Measurements from ENCODE around the gene MDM4. TPM values are rescaled to one million over a fixed set of nuclear protein-coding genes. Genes with fewer than 3 reads are reported as not detected.
"Not testable (repeated sequence)": the region's sequence is repeated elsewhere in the genome, so short reads cannot be mapped to it uniquely, and the experiment has no call there.

MDM4 gene
- total and polyA plus RNA-seq, 4 donors, result 4.8 to 141 (median 57.7) TPM

GRCh38 chr1:204486513-204487255 lies 29.5 kb upstream of the MDM4 start:
- H3K9me3 ChIP-seq (ENCODE audit: control insufficient read depth, low read length); H3K27me3 ChIP-seq (ENCODE audit: control insufficient read depth in 1 of 2, insufficient read depth in 2 of 2, low read length in 1 of 2); intact Hi-C loops (cut with DNase I); ATAC-seq (ENCODE audit: low FRiP score); H3K36me3 ChIP-seq (ENCODE audit: control insufficient read depth in 1 of 2, insufficient read depth in 2 of 2, low read length in 1 of 2); DNase-seq; H3K4me3 ChIP-seq (ENCODE audit: low read length in 2 of 2); H3K27ac ChIP-seq (ENCODE audit: low read depth in 1 of 2, low read length in 2 of 2); H3K4me1 ChIP-seq (ENCODE audit: control insufficient read depth in 1 of 2, insufficient read depth in 2 of 2, low read length in 2 of 2): not testable (repeated sequence)
- 79 to 88% methylated on average over 9 of the region's 9 CpGs for WGBS, 2 donors

- Histone ChIP-seq H3K9me3 (ENCODE audit: control insufficient read depth, low read length) (no peaks in the 10 kb centered on the region), H3K27me3 (ENCODE audit: control insufficient read depth in 1 of 2, insufficient read depth in 2 of 2, low read length in 1 of 2) (no peaks in the 10 kb centered on the region), H3K36me3 (ENCODE audit: control insufficient read depth in 1 of 2, insufficient read depth in 2 of 2, low read length in 1 of 2) (no peaks in the 10 kb centered on the region), H3K4me1 (ENCODE audit: control insufficient read depth in 1 of 2, insufficient read depth in 2 of 2, low read length in 2 of 2) (peaks cover 0 to under 1% of the 10 kb centered on the region in 2 donors), H3K4me3 (ENCODE audit: low read length in 2 of 2) (no peak overlapping the region), H3K27ac (ENCODE audit: low read depth in 1 of 2, low read length in 2 of 2) (no peak overlapping the region)
- intact Hi-C loops (cut with DNase I), result no loop called here
- 64 to 79% methylated on average over 5 of the region's 5 CpGs for WGBS, 2 donors
- DNase-seq (no peak), ATAC-seq (ENCODE audit: low FRiP score) (no peak)
Observed at GRCh38 chr1:204487256-204487615, 29.0 kb upstream of the MDM4 start.

GRCh38 chr1:204491655-204492054 lies 24.6 kb upstream of the MDM4 start:
- intact Hi-C loops (cut with DNase I), result no loop called here
- H3K27ac ChIP-seq (ENCODE audit: low read depth in 1 of 2, low read length in 2 of 2), result no peak overlapping the region
- H3K4me1 ChIP-seq (ENCODE audit: control insufficient read depth in 1 of 2, insufficient read depth in 2 of 2, low read length in 2 of 2), result peaks cover 0 to 4% of the 10 kb centered on the region in 2 donors
- no peak for DNase-seq
- no peaks in the 10 kb centered on the region for H3K9me3 ChIP-seq (ENCODE audit: control insufficient read depth, low read length)
- H3K27me3 ChIP-seq (ENCODE audit: control insufficient read depth in 1 of 2, insufficient read depth in 2 of 2, low read length in 1 of 2), result no peaks in the 10 kb centered on the region
- ATAC-seq (ENCODE audit: low FRiP score), result no peak
- H3K4me3 ChIP-seq (ENCODE audit: low read length in 2 of 2), result no peak overlapping the region
- no peaks in the 10 kb centered on the region for H3K36me3 ChIP-seq (ENCODE audit: control insufficient read depth in 1 of 2, insufficient read depth in 2 of 2, low read length in 1 of 2)

GRCh38 chr1:204493145-204493983 lies 22.8 kb upstream of the MDM4 start:
- ATAC-seq (ENCODE audit: low FRiP score) (peak; percentile 65), DNase-seq (peak; percentile 84 to 87)
- Histone ChIP-seq H3K36me3 (ENCODE audit: control insufficient read depth in 1 of 2, insufficient read depth in 2 of 2, low read length in 1 of 2) (no peaks in the 10 kb centered on the region), H3K4me3 (ENCODE audit: low read length in 2 of 2) (peak overlapping the region; percentile 31 to 51), H3K4me1 (ENCODE audit: control insufficient read depth in 1 of 2, insufficient read depth in 2 of 2, low read length in 2 of 2) (peaks cover 0 to 4% of the 10 kb centered on the region in 2 donors), H3K9me3 (ENCODE audit: control insufficient read depth, low read length) (no peaks in the 10 kb centered on the region), H3K27ac (ENCODE audit: low read depth in 1 of 2, low read length in 2 of 2) (peak overlapping the region; percentile 9 to 62), H3K27me3 (ENCODE audit: control insufficient read depth in 1 of 2, insufficient read depth in 2 of 2, low read length in 1 of 2) (no peaks in the 10 kb centered on the region)
- 2% methylated on average over 15 of the region's 15 CpGs for WGBS, 2 donors
- intact Hi-C loops (cut with DNase I), result no loop called here

GRCh38 chr1:204493984-204494280 lies 22.3 kb upstream of the MDM4 start:
- DNase-seq, result peak in 1 of 2 donors; percentile 76
- H3K4me1 ChIP-seq (ENCODE audit: control insufficient read depth in 1 of 2, insufficient read depth in 2 of 2, low read length in 2 of 2), result peaks cover 0 to 4% of the 10 kb centered on the region in 2 donors
- peak; percentile 76 for ATAC-seq (ENCODE audit: low FRiP score)
- H3K36me3 ChIP-seq (ENCODE audit: control insufficient read depth in 1 of 2, insufficient read depth in 2 of 2, low read length in 1 of 2), result no peaks in the 10 kb centered on the region
- H3K4me3 ChIP-seq (ENCODE audit: low read length in 2 of 2), result peak overlapping the region; percentile 31 to 51
- no peaks in the 10 kb centered on the region for H3K9me3 ChIP-seq (ENCODE audit: control insufficient read depth, low read length)
- H3K27me3 ChIP-seq (ENCODE audit: control insufficient read depth in 1 of 2, insufficient read depth in 2 of 2, low read length in 1 of 2), result no peaks in the 10 kb centered on the region
- intact Hi-C loops (cut with DNase I), result loop anchor here in 1 of 2 donors (2.0 kb wide), 1 partner anchor 47 kb away; no protein-coding TSS in a partner anchor
- 0% methylated on average over 7 to 14 of the region's 14 CpGs for WGBS, 2 donors
- H3K27ac ChIP-seq (ENCODE audit: low read depth in 1 of 2, low read length in 2 of 2), result peak overlapping the region in 1 of 2 donors; percentile 62

GRCh38 chr1:204494281-204495077 lies 21.7 kb upstream of the MDM4 start, which contains the start of gene PIK3C2B:
TSS of gene PIK3C2B (minus strand) at chr1:204494805. CDS start at chr1:204469802, 25,003 bp downstream.
- ATAC-seq (ENCODE audit: low FRiP score) (peak; percentile 94), DNase-seq (peak; percentile 92 to 94)
- H3K4me3 ChIP-seq (ENCODE audit: low read length in 2 of 2), result peak within 1 kb of the TSS; percentile 51 to 85
- peak within 1 kb of the TSS in 1 of 2 donors; percentile 62 for H3K27ac ChIP-seq (ENCODE audit: low read depth in 1 of 2, low read length in 2 of 2)
- intact Hi-C loops (cut with DNase I), result loop anchor here (2.0 to 5.0 kb wide), 2 partner anchors 42 to 48 kb away; no protein-coding TSS in a partner anchor
- H3K9me3 ChIP-seq (ENCODE audit: control insufficient read depth, low read length), result no peaks in the 10 kb centered on the region
- H3K27me3 ChIP-seq (ENCODE audit: control insufficient read depth in 1 of 2, insufficient read depth in 2 of 2, low read length in 1 of 2), result no peaks in the 10 kb centered on the region
- H3K4me1 ChIP-seq (ENCODE audit: control insufficient read depth in 1 of 2, insufficient read depth in 2 of 2, low read length in 2 of 2), result peaks cover 0 to 4% of the 10 kb centered on the region in 2 donors
- H3K36me3 ChIP-seq (ENCODE audit: control insufficient read depth in 1 of 2, insufficient read depth in 2 of 2, low read length in 1 of 2), result no peaks in the 10 kb centered on the region
- WGBS, 2 donors, result 1% methylated on average over 63 to 69 of the region's 69 CpGs

- peak overlapping the region in 1 of 2 donors; percentile 41 for H3K27ac ChIP-seq (ENCODE audit: low read depth in 1 of 2, low read length in 2 of 2)
- peak overlapping the region; percentile 51 to 85 for H3K4me3 ChIP-seq (ENCODE audit: low read length in 2 of 2)
- H3K9me3 ChIP-seq (ENCODE audit: control insufficient read depth, low read length), result no peaks in the 10 kb centered on the region
- 4% methylated on average over 17 of the region's 17 CpGs for WGBS, 2 donors
- H3K36me3 ChIP-seq (ENCODE audit: control insufficient read depth in 1 of 2, insufficient read depth in 2 of 2, low read length in 1 of 2), result no peaks in the 10 kb centered on the region
- ATAC-seq (ENCODE audit: low FRiP score) (peak; percentile 0), DNase-seq (no peak)
- H3K4me1 ChIP-seq (ENCODE audit: control insufficient read depth in 1 of 2, insufficient read depth in 2 of 2, low read length in 2 of 2), result peaks cover 0 to 4% of the 10 kb centered on the region in 2 donors
- intact Hi-C loops (cut with DNase I), result loop anchor here (2.0 to 5.0 kb wide), 2 partner anchors 43 to 48 kb away; no protein-coding TSS in a partner anchor
- H3K27me3 ChIP-seq (ENCODE audit: control insufficient read depth in 1 of 2, insufficient read depth in 2 of 2, low read length in 1 of 2), result no peaks in the 10 kb centered on the region
Observed at GRCh38 chr1:204495078-204495753, 21.0 kb upstream of the MDM4 start.

- peaks cover 0 to 4% of the 10 kb centered on the region in 2 donors for H3K4me1 ChIP-seq (ENCODE audit: control insufficient read depth in 1 of 2, insufficient read depth in 2 of 2, low read length in 2 of 2)
- WGBS, 2 donors, result 71 to 79% methylated on average over 5 to 6 of the region's 6 CpGs
- no peaks in the 10 kb centered on the region for H3K9me3 ChIP-seq (ENCODE audit: control insufficient read depth, low read length)
- ATAC-seq (ENCODE audit: low FRiP score) (no peak), DNase-seq (no peak)
- no peaks in the 10 kb centered on the region for H3K36me3 ChIP-seq (ENCODE audit: control insufficient read depth in 1 of 2, insufficient read depth in 2 of 2, low read length in 1 of 2)
- intact Hi-C loops (cut with DNase I), result loop anchor here (2.0 to 5.0 kb wide), 2 partner anchors 43 to 49 kb away; no protein-coding TSS in a partner anchor
- H3K27me3 ChIP-seq (ENCODE audit: control insufficient read depth in 1 of 2, insufficient read depth in 2 of 2, low read length in 1 of 2), result no peaks in the 10 kb centered on the region
- no peak overlapping the region for H3K27ac ChIP-seq (ENCODE audit: low read depth in 1 of 2, low read length in 2 of 2)
- H3K4me3 ChIP-seq (ENCODE audit: low read length in 2 of 2), result no peak overlapping the region
Observed at GRCh38 chr1:204495777-204496176, 20.4 kb upstream of the MDM4 start.

Measured in aorta (tissue), 5 donors.